H1 (cell line): ENCODE results near the gene ANKRD60. TPM values are rescaled to one million over a fixed set of nuclear protein-coding genes. Genes with fewer than 3 reads are reported as not detected.

Source experiments
- CTCF ChIA-PET: fragments of 300-600 bp; sonication (Branson Sonifier 250); formaldehyde crosslinking; loops from one replicate; lab custom pipeline; 2021; ENCODE audit not compliant: partially characterized antibody; lab: Charles Lee
- POLR2A ChIA-PET: fragments of 300-600 bp; sonication (Branson Sonifier 250); formaldehyde crosslinking; loops from one replicate; lab custom pipeline; 2021; ENCODE audit warnings: inconsistent platforms; ENCODE audit not compliant: partially characterized antibody; lab: Charles Lee
- DNase-seq, 2 experiments: peaks; one replicate each; pipeline versions ENCODE4 v3.0.0 to v3.0.0-alpha.2; 2010 to 2022; ENCODE audit warnings: low spot score in 2 of 2, low read depth in 1 of 2, mixed read lengths in 1 of 2
- FAIRE-seq: peaks from 2 replicates; lab custom pipeline; 2011; peaks lifted over from hg19 to GRCh38; lab: Jason Lieb, UNC
- H2AFZ ChIP-seq: 2 replicates; pipeline ENCODE4 v1.8.1; 2012; ENCODE audit warnings: low read length, inconsistent platforms
- H2AK5ac ChIP-seq: 2 replicates; pipeline ENCODE4 v1.6.1; 2013; ENCODE audit warnings: low read depth, low read length
- H2BK120ac ChIP-seq: replicated peaks from 2 replicates; pipeline ENCODE3; 2013; ENCODE audit warnings: low read depth, low read length, inconsistent platforms
- H2BK12ac ChIP-seq: 2 replicates; pipeline ENCODE4 v1.6.1; 2013; ENCODE audit warnings: low read depth, low read length
- H2BK15ac ChIP-seq: 2 replicates; pipeline ENCODE4 v1.6.1; 2013; ENCODE audit warnings: low read length
- H2BK20ac ChIP-seq: 2 replicates; pipeline ENCODE4 v1.6.1; 2013; ENCODE audit warnings: low read length
- H2BK5ac ChIP-seq: 2 replicates; pipeline ENCODE4 v1.6.1; 2013; ENCODE audit warnings: low read depth, low read length
- H3K14ac ChIP-seq: 2 replicates; pipeline ENCODE4 v1.6.1; 2013; ENCODE audit warnings: inconsistent platforms; ENCODE audit not compliant: insufficient read length
- H3K18ac ChIP-seq: 2 replicates; pipeline ENCODE4 v1.6.1; 2013; ENCODE audit warnings: low read length; ENCODE audit errors: extremely low read depth
- H3K23ac ChIP-seq: 2 replicates; pipeline ENCODE4 v1.6.1; 2013; ENCODE audit warnings: inconsistent platforms; ENCODE audit not compliant: insufficient read length
- H3K23me2 ChIP-seq: 2 replicates; pipeline ENCODE4 v1.6.1; 2013; ENCODE audit warnings: low read depth, low read length
- H3K27ac ChIP-seq: 2 replicates; pipeline ENCODE4 v1.6.1; 2011; ENCODE audit warnings: low read depth, low read length, inconsistent platforms
- H3K27me3 ChIP-seq, 4 experiments: replicated peaks in 1 of 4; 1 replicate in 1 of 4; 2 replicates in 3 of 4; pipeline versions ENCODE4 v1.6.1 to v1.8.1; 2011 to 2013; ENCODE audit warnings: low read length in 3 of 4, mild to moderate bottlenecking in 3 of 4, inconsistent platforms in 2 of 4, mixed read lengths in 2 of 4, moderate library complexity in 1 of 4; ENCODE audit not compliant: control insufficient read depth in 3 of 4, insufficient read depth in 3 of 4; ENCODE audit errors: extremely low read depth in 1 of 4
- H3K36me3 ChIP-seq, 4 experiments: 2 replicates each; pipeline versions ENCODE4 v1.6.1 to v1.8.1; 2011 to 2013; ENCODE audit warnings: mild to moderate bottlenecking in 4 of 4, low read length in 3 of 4, moderate library complexity in 2 of 4, control low read depth in 1 of 4, inconsistent platforms in 1 of 4; ENCODE audit not compliant: insufficient read depth in 4 of 4, control insufficient read depth in 2 of 4
- H3K4ac ChIP-seq: replicated peaks from 2 replicates; pipeline ENCODE3; 2013; ENCODE audit warnings: low read length, low read depth, mixed read lengths, inconsistent platforms; ENCODE audit not compliant: insufficient read length
- H3K4me1 ChIP-seq, 4 experiments: replicated peaks in 1 of 4; 1 replicate in 1 of 4; 2 replicates in 3 of 4; pipeline versions ENCODE4 v1.6.1 to v1.8.1; 2011 to 2013; ENCODE audit warnings: low read length in 3 of 4, inconsistent platforms in 2 of 4, mixed read lengths in 1 of 4; ENCODE audit not compliant: insufficient read depth in 4 of 4, control insufficient read depth in 3 of 4
- H3K4me2 ChIP-seq, 2 experiments: 2 replicates each; pipeline versions ENCODE4 v1.6.1 to v1.8.1; 2011 to 2013; ENCODE audit warnings: low read depth in 2 of 2, low read length in 2 of 2, control low read depth in 1 of 2, inconsistent platforms in 1 of 2, mild to moderate bottlenecking in 1 of 2; ENCODE audit not compliant: insufficient read depth in 1 of 2
- H3K4me3 ChIP-seq, 4 experiments: fragments of 200-600, 300-600 bp in 1 of 4; sonication (generic), shearing (Covaris generic), sonication (Bioruptor Twin) in 1 of 4; 2 replicates each; pipeline versions ENCODE4 v1.5.1 to v1.8.1; 2011 to 2016; ENCODE audit warnings: low read length in 4 of 4, low read depth in 3 of 4, control low read depth in 2 of 4, inconsistent platforms in 2 of 4, mild to moderate bottlenecking in 2 of 4, mixed read lengths in 1 of 4, moderate library complexity in 1 of 4; ENCODE audit not compliant: insufficient read depth in 2 of 4; ENCODE audit errors: extremely low read depth in 1 of 4
- H3K56ac ChIP-seq: replicated peaks from 2 replicates; pipeline ENCODE3; 2013; ENCODE audit warnings: low read depth, mild to moderate bottlenecking, mixed read lengths, low read length, inconsistent platforms; ENCODE audit not compliant: insufficient read length
- H3K79me1 ChIP-seq: 2 replicates; pipeline ENCODE4 v1.6.1; 2013; ENCODE audit warnings: low read depth, low read length, control low read depth
- H3K79me2 ChIP-seq, 2 experiments: 2 replicates each; pipeline versions ENCODE4 v1.6.1 to v1.8.1; 2012 to 2013; ENCODE audit warnings: low read length in 2 of 2, mild to moderate bottlenecking in 2 of 2, inconsistent platforms in 1 of 2; ENCODE audit not compliant: insufficient read depth in 2 of 2, control insufficient read depth in 1 of 2
- H3K9ac ChIP-seq, 4 experiments: replicated peaks in 1 of 4; 1 replicate in 1 of 4; 2 replicates in 3 of 4; pipeline versions ENCODE4 v1.6.1 to v1.8.1; 2011 to 2013; ENCODE audit warnings: low read depth in 3 of 4, low read length in 3 of 4, control low read depth in 2 of 4, mild to moderate bottlenecking in 2 of 4, moderate library complexity in 2 of 4, inconsistent platforms in 1 of 4; ENCODE audit errors: extremely low read depth in 1 of 4
- H3K9me3 ChIP-seq, 2 experiments: 2 replicates each; pipeline versions ENCODE4 v1.6.1 to v1.8.1; 2012 to 2013; ENCODE audit warnings: mild to moderate bottlenecking in 2 of 2, moderate library complexity in 2 of 2, control low read depth in 1 of 2, inconsistent platforms in 1 of 2, low read depth in 1 of 2, low read length in 1 of 2, mixed read lengths in 1 of 2; ENCODE audit not compliant: insufficient read depth in 2 of 2
- H4K20me1 ChIP-seq, 2 experiments: replicated peaks in 1 of 2; 2 replicates each; pipeline versions ENCODE3 to v1.8.1; 2011 to 2013; ENCODE audit warnings: inconsistent platforms in 2 of 2, low read length in 2 of 2, mild to moderate bottlenecking in 1 of 2; ENCODE audit not compliant: insufficient read depth in 2 of 2, control insufficient read depth in 1 of 2
- H4K5ac ChIP-seq: 2 replicates; pipeline ENCODE4 v1.6.1; 2013; ENCODE audit warnings: low read length, low read depth, mixed read lengths, inconsistent platforms; ENCODE audit not compliant: insufficient read length
- H4K8ac ChIP-seq: 2 replicates; pipeline ENCODE4 v1.8.0; 2013; ENCODE audit warnings: mild to moderate bottlenecking, moderate library complexity, low read length, inconsistent platforms; ENCODE audit not compliant: insufficient read depth; ENCODE audit errors: extremely low read depth
- H4K91ac ChIP-seq: replicated peaks from 2 replicates; pipeline ENCODE3; 2013; ENCODE audit warnings: low read length, mixed read lengths, inconsistent platforms; ENCODE audit not compliant: insufficient read length
- CHD2 ChIP-seq: IDR thresholded peaks from 2 replicates; pipeline ENCODE4 v1.6.1; 2012; ENCODE audit warnings: low read length, improper control_type of control experiment
- CREB1 ChIP-seq: IDR thresholded peaks from 2 replicates; pipeline ENCODE4 v1.6.1; 2012; ENCODE audit warnings: inconsistent platforms
- CTBP2 ChIP-seq: IDR thresholded peaks from 2 replicates; pipeline ENCODE4 v1.7.0; 2011; ENCODE audit warnings: borderline replicate concordance, mild to moderate bottlenecking, moderate library complexity, mixed read lengths, low read length; ENCODE audit not compliant: insufficient read depth, insufficient read length
- EGR1 ChIP-seq: IDR thresholded peaks from 2 replicates; pipeline ENCODE4 v1.6.1; 2011; ENCODE audit warnings: low read depth, low read length, borderline replicate concordance
- EP300 ChIP-seq, 2 experiments: IDR thresholded peaks; 1 replicate in 1 of 2; 2 replicates in 1 of 2; pipeline ENCODE4 v1.6.1; 2011 to 2012; ENCODE audit warnings: low read depth in 2 of 2, low read length in 2 of 2, mild to moderate bottlenecking in 2 of 2, borderline replicate concordance in 1 of 2, inconsistent platforms in 1 of 2, moderate library complexity in 1 of 2
- JUND ChIP-seq: IDR thresholded peaks from 2 replicates; pipeline ENCODE4 v1.6.1; 2011; ENCODE audit warnings: mild to moderate bottlenecking, improper control_type of control experiment, low read length
- RFX5 ChIP-seq: IDR thresholded peaks from 2 replicates; pipeline ENCODE4 v1.6.1; 2011; ENCODE audit warnings: low read depth, low read length, improper control_type of control experiment, borderline replicate concordance
- TBP ChIP-seq: IDR thresholded peaks from 2 replicates; pipeline ENCODE4 v1.6.1; 2011; ENCODE audit warnings: low read depth, low read length, improper control_type of control experiment
- WGBS, 2 experiments: shearing (Covaris generic) in 1 of 2; methylation state at CpG; one replicate each; pipeline versions ENCODE4 v1.1.6 to v1.1.7; 2013 to 2015; ENCODE audit warnings: low lambda C conversion rate in 2 of 2, mixed read lengths in 2 of 2, inconsistent platforms in 1 of 2, low coverage in 1 of 2, missing lambda C conversion rate in 1 of 2; ENCODE audit not compliant: insufficient replicate concordance in 2 of 2, insufficient coverage in 1 of 2, insufficient read length in 1 of 2; ENCODE audit errors: extremely low coverage in 1 of 2, missing lambda C conversion rate in 1 of 2; 5-methylcytosine and 5-hydroxymethylcytosine counted together
- polyA plus RNA-seq, 7 experiments: library from polyadenylated mRNA; depleted of rRNA in 3 of 7; stranded (reverse) in 5 of 7; unstranded in 2 of 7; fragments of >200 nt in 5 of 7; fragments of 200-250 nt in 2 of 7; gene quantifications; 1 replicate in 5 of 7; 2 replicates in 1 of 7; 4 replicates in 1 of 7; pipeline versions ENCODE4 v1.2.1 to v1.2.3, GENCODE V29; 2011 to 2013; ENCODE audit warnings: missing spikeins in 2 of 7, mixed read lengths in 2 of 7
- total RNA-seq: library from RNA; stranded (reverse); fragmentation: NEBNext Ultra II Directional; extraction: Animal tissue kit (Norgen Biotek cat#: 25700); gene quantifications from 2 replicates; pipeline ENCODE4 v1.2.1, GENCODE V29; 2021

Gene ANKRD60
- total and polyA plus RNA-seq, 2 of the 8 experiments (the other 6 are each of a cell fraction or from before 2014, with no cell fraction given): not detected

- no peak overlapping the region for H3K4me3 ChIP-seq
- POLR2A ChIA-PET: no interaction called here
- H2BK12ac ChIP-seq: no peak overlapping the region
- H3K23me2 ChIP-seq: no peaks in the 10 kb centered on the region
- DNase-seq (no peak), FAIRE-seq (no peak)
- H4K20me1 ChIP-seq: no peaks in the 10 kb centered on the region
- H3K4me2 ChIP-seq: no peak overlapping the region
- TF ChIP-seq CTBP2 (no peak), EP300 (IDR thresholded peaks at IDR 0.05; ENCODE audit: borderline replicate concordance in 1 of 2, low read depth in 2 of 2, low read length in 2 of 2) (no peak), JUND (no peak), RFX5 (no peak), TBP (no peak), CREB1 (no peak), EGR1 (no peak), CHD2 (no peak)
- H3K9ac ChIP-seq: no peak overlapping the region
- CTCF ChIA-PET: interaction anchor here (0.8 to 2.1 kb wide), 10 partner anchors 8 to 573 kb away, joined by 3 to 7 read pairs (median 4); a partner anchor contains a TSS
- no peaks in the 10 kb centered on the region for H3K9me3 ChIP-seq
- no peak overlapping the region for H3K56ac ChIP-seq
- no peak overlapping the region for H2AK5ac ChIP-seq
- 89% methylated on average over 4 of the region's 4 CpGs; no CpG with 5 or more reads in 1 of the 2 experiments for WGBS, 2 experiments
- H4K91ac ChIP-seq: no peak overlapping the region
- H3K4me1 ChIP-seq: 0 out of 7 replicates have a peak, but pooled peaks cover 0 to 2% (median 0%) of the 10 kb centered on the region in 4 experiments
- no peak overlapping the region for H3K4ac ChIP-seq
- no peaks in the 10 kb centered on the region for H3K36me3 ChIP-seq
- H3K18ac ChIP-seq: no peak overlapping the region
- H2AFZ ChIP-seq: no peak overlapping the region
- no peak overlapping the region for H2BK15ac ChIP-seq
- no peaks in the 10 kb centered on the region for H3K79me1 ChIP-seq
- no peak overlapping the region for H3K23ac ChIP-seq
- H3K27me3 ChIP-seq: no peaks in the 10 kb centered on the region
- no peak overlapping the region for H4K5ac ChIP-seq
- H4K8ac ChIP-seq: no peak overlapping the region
- no peak overlapping the region for H3K14ac ChIP-seq
- no peaks in the 10 kb centered on the region for H3K79me2 ChIP-seq
- H2BK5ac ChIP-seq: no peak overlapping the region
- no peak overlapping the region for H2BK120ac ChIP-seq
- no peak overlapping the region for H3K27ac ChIP-seq
- no peak overlapping the region for H2BK20ac ChIP-seq
Observed at GRCh38 chr20:58169450-58169849, 59.0 kb downstream of the ANKRD60 start.
